COLO829 (cell line): ENCODE results near the gene TGFBRAP1.
"Not testable (repeated sequence)": the region's sequence is repeated elsewhere in the genome, so short reads cannot be mapped to it uniquely, and the experiment has no call there.

Experiments
- DNase-seq: peaks from one replicate; pipeline ENCODE4 v3.0.0; 2012; ENCODE audit warnings: low spot score

TGFBRAP1 gene

GRCh38 chr2:105344704-105345345 lies 15.3 kb upstream of the TGFBRAP1 start:
- DNase-seq, result no peak

DNA sequence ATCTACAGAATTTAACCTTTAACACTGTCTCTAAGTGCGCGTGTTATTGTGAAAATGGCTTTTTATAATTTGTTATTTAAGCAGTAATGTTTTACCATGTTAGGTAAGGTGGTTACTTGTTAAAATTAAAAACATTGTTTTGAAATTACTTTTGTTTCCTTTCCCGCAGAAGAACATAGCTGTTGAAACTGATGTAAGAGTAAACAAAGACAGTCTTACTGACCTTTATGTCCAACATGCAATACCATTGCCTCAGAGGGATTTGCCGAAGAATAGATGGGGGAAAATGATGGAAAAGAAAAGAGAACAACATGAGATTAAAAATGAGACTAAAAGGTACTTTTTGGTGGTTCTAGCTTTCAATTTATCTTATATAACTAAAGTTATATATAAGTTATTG lies 9.9 kb upstream of the TGFBRAP1 start:
- DNase-seq, result no peak

GRCh38 chr2:105338020-105338385 lies 8.5 kb upstream of the TGFBRAP1 start:
- no peak for DNase-seq

DNA sequence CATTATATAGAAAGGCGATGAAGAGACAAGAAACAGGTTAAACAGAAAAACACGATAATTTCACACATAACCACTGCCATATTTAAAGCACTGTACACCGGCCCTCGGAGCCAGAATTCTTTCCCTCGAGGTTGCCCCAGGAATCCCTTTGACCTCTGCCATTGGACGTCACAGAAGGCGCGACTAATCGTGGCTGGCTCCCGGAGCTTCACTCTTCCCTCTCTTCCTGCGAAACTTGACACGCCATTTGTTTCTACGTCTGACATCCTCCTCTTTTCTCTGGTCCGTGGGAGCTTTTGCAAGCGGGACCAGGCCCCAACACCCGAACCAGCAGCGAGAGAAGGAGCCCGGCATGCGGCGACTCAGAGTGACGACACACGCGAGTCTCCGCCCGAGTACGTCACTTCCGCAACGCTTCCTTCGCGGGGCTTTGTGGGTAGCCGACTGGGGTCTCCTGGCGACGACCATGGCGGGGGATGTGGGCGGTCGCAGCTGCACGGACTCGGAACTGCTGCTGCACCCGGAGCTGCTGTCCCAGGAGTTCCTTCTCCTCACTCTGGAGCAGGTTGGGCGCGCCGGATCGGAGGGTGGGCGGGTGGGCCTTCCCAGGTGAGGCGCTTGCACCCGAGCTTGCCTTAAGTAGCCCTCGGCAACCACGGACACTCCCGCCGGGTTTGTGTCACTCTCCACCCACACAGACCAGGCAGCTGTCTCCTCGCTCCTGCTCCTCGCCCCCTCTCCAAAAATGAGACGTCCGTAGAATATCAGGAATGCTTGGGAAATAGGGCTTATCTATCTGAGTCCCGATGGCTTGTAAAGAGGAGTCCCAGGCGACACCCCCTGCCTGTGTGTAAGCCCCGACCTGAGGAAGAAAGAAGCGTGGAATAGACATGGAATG lies 7.8 kb upstream of the TGFBRAP1 start, which contains the start of gene C2orf49:
Gene C2orf49 (plus strand): TSS at position 419 of the 898 bp plus-strand sequence. CDS start 48 bp downstream, at position 467.
- peak; percentile 84 for DNase-seq

DNA sequence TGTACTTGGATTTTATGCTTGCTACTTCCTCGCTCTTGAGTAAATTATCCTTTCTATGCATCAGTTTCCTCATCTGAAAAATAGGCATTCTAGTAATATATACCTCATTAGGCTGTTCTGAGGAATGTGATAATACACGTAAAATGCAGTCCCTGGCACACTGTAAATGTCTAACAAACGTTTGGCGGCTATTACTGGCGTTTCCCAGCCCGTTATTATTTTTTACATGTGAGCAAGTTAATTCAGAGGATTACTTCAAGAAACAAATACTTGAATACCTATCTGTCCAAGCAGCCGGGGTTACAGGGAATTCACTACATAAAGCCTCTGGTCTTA lies 7.2 kb upstream of the TGFBRAP1 start:
- no peak for DNase-seq

- no peak for DNase-seq
Observed at GRCh38 chr2:105335469-105335868, 5.9 kb upstream of the TGFBRAP1 start.

GRCh38 chr2:105334211-105334610 lies 4.7 kb upstream of the TGFBRAP1 start:
- no peak for DNase-seq

- DNase-seq, result no peak
Observed at GRCh38 chr2:105330681-105331375, 1.3 kb upstream of the TGFBRAP1 start.

DNA sequence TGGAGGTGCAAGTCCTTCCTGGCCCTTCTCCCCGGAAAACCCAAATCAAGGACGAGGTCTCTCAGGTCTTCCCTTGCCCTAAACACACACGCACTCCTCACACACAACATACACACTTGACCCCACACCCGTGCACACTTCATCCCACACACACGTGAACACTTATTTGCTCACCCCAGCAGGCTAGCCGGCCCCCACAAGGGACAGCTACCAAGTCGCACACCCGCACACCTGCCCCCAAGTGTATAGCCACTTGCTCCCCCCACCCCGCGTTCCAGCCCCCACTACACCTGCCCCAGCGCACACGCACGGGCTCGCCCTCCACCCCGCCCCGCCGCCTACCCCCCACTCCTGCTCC lies 359 bp downstream of the TGFBRAP1 start:
- no peak for DNase-seq

- DNase-seq, result no peak
Observed at GRCh38 chr2:105328281-105329196, 996 bp downstream of the TGFBRAP1 start.

GRCh38 chr2:105327690-105328089 lies 1.8 kb downstream of the TGFBRAP1 start:
- DNase-seq, result no peak

- not testable (repeated sequence) for DNase-seq
Observed at GRCh38 chr2:105327271-105327670, 2.3 kb downstream of the TGFBRAP1 start.

DNA sequence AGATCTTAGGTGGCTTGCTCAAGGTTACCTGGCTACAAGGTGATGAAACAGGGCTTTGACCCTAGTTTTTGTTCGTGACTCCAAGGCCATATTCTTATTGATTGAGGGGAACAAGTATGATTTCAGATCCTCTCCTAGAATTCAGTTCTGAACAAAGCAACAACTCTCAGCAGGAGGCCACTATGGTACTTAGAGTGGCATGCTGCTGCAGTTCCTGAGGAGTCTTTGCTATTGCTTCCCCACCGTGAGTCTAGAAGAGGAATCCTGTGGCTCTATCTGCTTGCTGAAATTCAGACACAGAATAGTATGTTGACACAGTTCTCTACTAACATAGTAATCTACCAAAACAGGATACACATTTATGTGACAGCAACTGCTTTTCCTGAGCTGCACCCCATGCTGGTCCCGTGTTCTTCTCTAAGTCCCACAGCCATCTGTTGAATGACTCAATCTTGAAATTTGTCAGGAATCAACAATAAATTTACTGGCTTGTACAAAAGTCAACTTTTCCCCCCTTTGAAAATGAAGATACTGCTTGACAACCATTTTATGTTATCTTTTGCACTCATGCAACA lies 4.1 kb downstream of the TGFBRAP1 start:
- DNase-seq, result no peak

DNA sequence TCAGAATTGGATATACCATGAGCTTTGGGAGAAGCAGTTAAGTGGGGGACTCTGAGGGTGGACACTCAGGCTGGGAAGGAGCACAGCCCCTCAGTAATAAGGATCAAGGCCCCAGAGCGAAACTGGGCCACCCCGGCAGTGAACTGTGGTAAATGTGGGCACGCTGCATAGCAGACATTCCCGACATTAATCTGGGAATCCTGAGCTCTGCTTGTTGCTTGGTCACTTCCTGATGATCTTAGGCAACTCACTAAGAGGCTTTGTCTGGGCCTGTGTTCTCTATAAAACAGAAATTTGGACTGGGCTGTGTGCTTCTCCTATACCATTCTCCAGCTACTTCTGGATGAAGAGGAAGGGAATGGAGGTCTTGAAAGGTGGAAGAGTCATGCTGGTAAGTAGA lies 4.8 kb downstream of the TGFBRAP1 start:
- DNase-seq, result no peak

DNA sequence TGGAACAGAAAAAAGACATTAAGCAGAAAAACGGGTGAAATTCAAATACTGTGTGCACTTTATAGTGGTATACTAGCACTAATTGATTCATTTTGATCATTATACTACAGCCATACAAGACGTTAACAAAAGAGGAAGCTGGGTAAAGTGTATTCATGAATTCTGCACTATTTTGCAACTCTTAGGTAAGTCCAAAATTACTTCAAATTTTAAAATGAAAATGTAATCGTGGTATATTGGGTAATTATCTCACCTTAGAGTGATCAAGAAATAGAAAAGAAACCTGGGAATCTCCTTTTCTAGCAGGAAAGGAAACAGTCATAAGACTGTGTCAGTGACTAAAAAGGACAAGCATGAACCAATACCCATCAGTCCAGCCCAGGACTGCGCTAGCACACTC lies 5.4 kb downstream of the TGFBRAP1 start:
- no peak for DNase-seq

DNA sequence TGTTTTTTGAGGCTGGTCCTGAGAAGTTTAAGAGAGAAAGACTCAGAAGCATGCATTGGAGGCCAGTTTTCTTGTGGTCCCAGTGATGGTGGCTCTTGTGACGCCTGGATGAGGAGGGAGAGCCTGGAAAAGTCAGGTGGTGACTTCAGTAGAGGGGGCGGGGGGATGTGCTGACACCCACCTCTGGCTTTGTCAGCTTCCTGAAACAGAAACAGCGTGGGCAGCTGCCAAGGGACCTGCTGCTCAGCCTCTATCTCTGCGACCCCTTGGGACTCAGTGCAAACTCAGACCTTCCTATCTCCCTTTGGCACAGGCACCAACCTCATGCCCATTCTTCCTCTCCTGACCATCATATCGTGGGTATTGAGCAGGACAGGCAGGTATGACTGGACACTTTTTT lies 6.4 kb downstream of the TGFBRAP1 start:
- DNase-seq, result no peak

DNA sequence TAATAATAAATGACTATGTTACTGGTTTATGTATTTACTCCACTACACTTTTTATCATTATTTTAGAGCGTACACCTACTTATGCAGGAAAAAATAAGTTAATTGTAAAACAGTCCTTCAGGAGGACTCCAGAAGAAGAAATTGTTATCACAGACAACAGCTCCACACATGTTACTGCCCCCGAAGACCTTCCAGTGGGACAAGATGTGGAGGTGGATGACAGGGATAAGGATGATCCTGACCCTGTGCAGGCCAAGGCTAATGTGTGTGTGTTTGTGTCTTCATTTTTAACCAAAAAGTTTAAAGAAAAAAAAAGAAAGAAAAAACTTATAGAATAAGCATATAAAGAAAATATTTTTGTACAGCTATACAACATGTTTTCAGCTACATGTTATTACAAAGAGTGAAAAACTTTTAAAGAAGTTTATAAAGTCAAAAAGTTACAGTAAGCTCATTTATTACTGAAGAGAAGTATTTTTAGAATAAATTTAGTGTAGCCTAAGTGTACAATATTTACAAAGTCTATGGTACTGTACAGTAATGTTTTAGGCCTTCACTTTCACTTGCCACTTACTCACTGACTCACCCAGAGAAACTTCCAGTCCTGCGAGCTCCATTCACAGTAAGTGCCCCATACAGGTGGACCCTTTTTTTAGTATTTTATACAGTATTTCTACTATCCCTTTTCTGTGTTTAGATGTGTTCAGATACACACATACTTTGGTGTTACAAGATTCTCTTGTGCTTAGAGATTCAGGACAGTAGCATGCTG lies 7.5 kb downstream of the TGFBRAP1 start:
- no peak for DNase-seq

- DNase-seq, result no peak
Observed at GRCh38 chr2:105320651-105321215, 8.8 kb downstream of the TGFBRAP1 start.

- no peak for DNase-seq
Observed at GRCh38 chr2:105317937-105318336, 11.6 kb downstream of the TGFBRAP1 start.

GRCh38 chr2:105315314-105315713 lies 14.2 kb downstream of the TGFBRAP1 start:
- no peak for DNase-seq
